H9 (cell line): ENCODE data around the gene DPYSL3. TPM values are rescaled to one million over a fixed set of nuclear protein-coding genes. Genes with fewer than 3 reads are reported as not detected.

Experiments used
- DNase-seq: peaks from one replicate; pipeline ENCODE4 v3.0.0-alpha.2; 2017
- H2AFZ ChIP-seq: one replicate; pipeline ENCODE4 v1.6.1; 2013; ENCODE audit warnings: mild to moderate bottlenecking, low read length, control low read depth, moderate library complexity
- H2AK5ac ChIP-seq: 2 replicates; pipeline ENCODE4 v1.6.1; 2013; ENCODE audit warnings: low read length, control low read depth, mixed read lengths; ENCODE audit not compliant: insufficient read length
- H2BK120ac ChIP-seq: one replicate; pipeline ENCODE4 v1.6.1; 2013; ENCODE audit warnings: low read depth, mild to moderate bottlenecking, low read length, control low read depth, inconsistent platforms; ENCODE audit not compliant: poor library complexity, severe bottlenecking
- H2BK12ac ChIP-seq: 2 replicates; pipeline ENCODE4 v1.6.1; 2013; ENCODE audit warnings: low read length, control low read depth, mixed read lengths, low read depth; ENCODE audit not compliant: insufficient read length
- H2BK15ac ChIP-seq: 2 replicates; pipeline ENCODE4 v1.6.1; 2013; ENCODE audit warnings: low read depth, low read length, control low read depth
- H2BK20ac ChIP-seq: one replicate; pipeline ENCODE4 v1.6.1; 2013; ENCODE audit warnings: low read depth, mild to moderate bottlenecking, low read length, control low read depth, inconsistent platforms; ENCODE audit not compliant: poor library complexity, severe bottlenecking
- H2BK5ac ChIP-seq: 2 replicates; pipeline ENCODE4 v1.6.1; 2013; ENCODE audit warnings: low read length, control low read depth, mixed read lengths; ENCODE audit not compliant: insufficient read length
- H3K14ac ChIP-seq: 2 replicates; pipeline ENCODE4 v1.6.1; 2013; ENCODE audit warnings: low read length, control low read depth; ENCODE audit not compliant: insufficient read depth
- H3K18ac ChIP-seq: 2 replicates; pipeline ENCODE4 v1.6.1; 2013; ENCODE audit warnings: low read depth, mild to moderate bottlenecking, mixed read lengths, low read length, control low read depth; ENCODE audit not compliant: insufficient read length
- H3K23ac ChIP-seq: 2 replicates; pipeline ENCODE4 v1.6.1; 2013; ENCODE audit warnings: low read length, control low read depth, mixed read lengths, low read depth; ENCODE audit not compliant: insufficient read length
- H3K23me2 ChIP-seq: 2 replicates; pipeline ENCODE4 v1.6.1; 2013; ENCODE audit warnings: low read depth, mild to moderate bottlenecking, mixed read lengths, low read length, control low read depth; ENCODE audit not compliant: insufficient read length, poor library complexity, severe bottlenecking
- H3K27ac ChIP-seq: 2 replicates; pipeline ENCODE4 v1.5.1; 2013; ENCODE audit warnings: low read length, control low read depth, mixed read lengths, low read depth; ENCODE audit not compliant: insufficient read length
- H3K27me3 ChIP-seq: 2 replicates; pipeline ENCODE4 v1.6.1; 2013; ENCODE audit warnings: low read length, control low read depth, inconsistent platforms; ENCODE audit not compliant: insufficient read depth
- H3K4ac ChIP-seq: 2 replicates; pipeline ENCODE4 v1.6.1; 2013; ENCODE audit warnings: low read depth, mild to moderate bottlenecking, control low read depth, inconsistent platforms, low read length, moderate library complexity
- H3K4me1 ChIP-seq: 2 replicates; pipeline ENCODE4 v1.6.1; 2013; ENCODE audit warnings: low read length, control low read depth, inconsistent platforms; ENCODE audit not compliant: insufficient read depth
- H3K4me2 ChIP-seq: 2 replicates; pipeline ENCODE4 v1.6.1; 2013; ENCODE audit warnings: low read length, control low read depth, mixed read lengths; ENCODE audit not compliant: insufficient read length, insufficient read depth
- H3K56ac ChIP-seq: 2 replicates; pipeline ENCODE4 v1.6.1; 2013; ENCODE audit warnings: low read depth, mild to moderate bottlenecking, mixed read lengths, low read length, control low read depth; ENCODE audit not compliant: insufficient read length
- H3K79me1 ChIP-seq: 2 replicates; pipeline ENCODE4 v1.6.1; 2013; ENCODE audit warnings: low read depth, mild to moderate bottlenecking, moderate library complexity, low read length, control low read depth, inconsistent platforms; ENCODE audit not compliant: insufficient read depth, poor library complexity, severe bottlenecking
- H3K79me2 ChIP-seq: 2 replicates; pipeline ENCODE4 v1.6.1; 2013; ENCODE audit warnings: low read length, control low read depth, inconsistent platforms; ENCODE audit not compliant: insufficient read depth
- H3K9ac ChIP-seq: 2 replicates; pipeline ENCODE4 v1.6.1; 2013; ENCODE audit warnings: low read length, control low read depth, mixed read lengths; ENCODE audit not compliant: insufficient read length; ENCODE audit errors: extremely low read depth
- H3K9me3 ChIP-seq: one replicate; pipeline ENCODE4 v1.6.1; 2013; ENCODE audit warnings: low read depth, low read length, inconsistent platforms; ENCODE audit not compliant: control insufficient read depth
- H3T11ph ChIP-seq: one replicate; pipeline ENCODE4 v1.6.1; 2013; ENCODE audit warnings: mild to moderate bottlenecking, low read length, control low read depth, inconsistent platforms
- H4K20me1 ChIP-seq: one replicate; pipeline ENCODE4 v1.6.1; 2013; ENCODE audit not compliant: control insufficient read depth, insufficient read length, insufficient read depth
- H4K5ac ChIP-seq: 2 replicates; pipeline ENCODE4 v1.6.1; 2013; ENCODE audit warnings: low read depth, mild to moderate bottlenecking, mixed read lengths, low read length, control low read depth; ENCODE audit not compliant: insufficient read length
- H4K8ac ChIP-seq: replicated peaks from 2 replicates; pipeline ENCODE4 v1.6.1; 2013; ENCODE audit warnings: low read length, control low read depth, mixed read lengths, low read depth; ENCODE audit not compliant: insufficient read length
- H4K91ac ChIP-seq: 2 replicates; pipeline ENCODE4 v1.6.1; 2013; ENCODE audit warnings: low read depth, mild to moderate bottlenecking, moderate library complexity, mixed read lengths, low read length, control low read depth; ENCODE audit not compliant: insufficient read length
- H3K27ac Mint-ChIP-seq, 3 experiments: 2 replicates in 2 of 3; 3 replicates in 1 of 3; pipeline ENCODE4 v1.8.0; 2020 to 2021; ENCODE audit warnings: mixed read lengths in 3 of 3, mild to moderate bottlenecking in 1 of 3, moderate library complexity in 1 of 3
- H3K27me3 Mint-ChIP-seq: 2 replicates; pipeline ENCODE4 v1.8.0; 2021; ENCODE audit warnings: low read depth, mild to moderate bottlenecking, moderate library complexity, mixed read lengths
- H3K36me3 Mint-ChIP-seq, 3 experiments: 2 replicates in 2 of 3; 3 replicates in 1 of 3; pipeline ENCODE4 v1.8.0; 2020 to 2021; ENCODE audit warnings: low read depth in 3 of 3, mixed read lengths in 3 of 3; ENCODE audit not compliant: insufficient read depth in 1 of 3
- H3K4me1 Mint-ChIP-seq, 2 experiments: 2 replicates each; pipeline ENCODE4 v1.8.0; 2020; ENCODE audit warnings: mixed read lengths in 2 of 2
- H3K4me3 Mint-ChIP-seq, 2 experiments: 2 replicates in 1 of 2; 3 replicates in 1 of 2; pipeline ENCODE4 v1.8.0; 2020 to 2021; ENCODE audit warnings: mild to moderate bottlenecking in 2 of 2, mixed read lengths in 2 of 2, moderate library complexity in 1 of 2
- H3K9me3 Mint-ChIP-seq, 2 experiments: 2 replicates in 1 of 2; 3 replicates in 1 of 2; pipeline ENCODE4 v1.8.0; 2020; ENCODE audit warnings: mild to moderate bottlenecking in 2 of 2, mixed read lengths in 2 of 2, moderate library complexity in 1 of 2
- WGBS: extraction: QIAGEN DNeasy Blood & Tissue Kit; methylation state at CpG from one replicate; pipeline ENCODE4 v1.1.7; 2013; ENCODE audit warnings: missing lambda C conversion rate, low lambda C conversion rate, mixed read lengths; ENCODE audit not compliant: insufficient read length; ENCODE audit errors: extremely low coverage; 5-methylcytosine and 5-hydroxymethylcytosine counted together
- total RNA-seq: library from RNA; stranded (reverse); gene quantifications from 2 replicates; pipeline ENCODE4 v1.2.1, GENCODE V29; 2021
- TF ChIP-seq, protein P1 (sequence below): fragments of 200-600 bp; sonication (generic); conservative IDR thresholded peaks from 3 replicates; pipeline ENCODE4 v1.8.0; 2021; ENCODE audit warnings: antibody characterized with exemption, mild to moderate bottlenecking

DPYSL3 gene
- total RNA-seq, 1 experiment from 2014 or later = 515 TPM

DNA sequence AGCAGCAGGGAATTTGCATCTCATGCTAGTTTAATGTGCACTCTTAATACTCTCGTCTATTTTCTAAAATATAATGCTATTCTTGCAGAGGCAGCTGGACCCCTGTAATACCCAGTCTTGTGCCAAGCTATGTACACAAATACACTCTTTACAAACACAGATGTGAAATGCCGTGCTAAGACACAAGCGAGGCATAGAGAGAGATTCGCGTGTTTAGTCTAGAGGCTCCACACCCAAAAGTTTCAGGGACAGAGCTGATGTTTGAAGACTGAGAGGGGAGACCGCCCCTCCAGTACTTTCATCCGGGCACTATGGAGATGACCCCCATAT is 1.2 kb downstream of the DPYSL3 start:
- Histone ChIP-seq H3K14ac (no peak overlapping the region), H3K18ac (no peak overlapping the region), H3T11ph (no peak overlapping the region), H2BK120ac (no peak overlapping the region), H2BK12ac (no peak overlapping the region), H3K27ac (no peak overlapping the region), H2BK15ac (no peak overlapping the region), H2AFZ (no peak overlapping the region), H2AK5ac (no peak overlapping the region), H2BK5ac (no peak overlapping the region), H3K9ac (peak overlapping the region; percentile 48), H3K79me2 (peaks cover 9% of the 10 kb centered on the region; the same call in 1 of the 2 replicates), H4K5ac (no peak overlapping the region), H4K8ac (no peak overlapping the region), H3K4me1 (no peaks in the 10 kb centered on the region; the same call in 1 of the 2 replicates), H3K23me2 (peaks cover 16% of the 10 kb centered on the region), H3K79me1 (no peaks in the 10 kb centered on the region), H3K9me3 (no peaks in the 10 kb centered on the region), H3K4me2 (peak overlapping the region; percentile 72), H3K4ac (no peak overlapping the region), H3K23ac (no peak overlapping the region), H4K91ac (no peak overlapping the region), H2BK20ac (no peak overlapping the region), H3K27me3 (peaks cover 7% of the 10 kb centered on the region; the same call in 1 of the 2 replicates), H3K56ac (no peak overlapping the region), H4K20me1 (peaks cover 2% of the 10 kb centered on the region)
- Mint-ChIP-seq H3K27me3 (peaks cover 24% of the 10 kb centered on the region), H3K4me1 (peaks cover 32 to 44% of the 10 kb centered on the region in 2 experiments), H3K9me3 (peaks cover 0 to 4% of the 10 kb centered on the region in 2 experiments; a peak in 1 of 5 replicates), H3K4me3 (peak overlapping the region; percentile 87 to 97), H3K36me3 (peaks cover 2 to 16% (median 4%) of the 10 kb centered on the region in 3 experiments; a peak in 6 of 7 replicates), H3K27ac (peak overlapping the region; percentile 42 to 91 (median 46); a peak in 2 of 7 replicates)
- WGBS = no CpG with 5 or more reads among the region's 7 CpGs
- TF ChIP-seq, protein P1, sequence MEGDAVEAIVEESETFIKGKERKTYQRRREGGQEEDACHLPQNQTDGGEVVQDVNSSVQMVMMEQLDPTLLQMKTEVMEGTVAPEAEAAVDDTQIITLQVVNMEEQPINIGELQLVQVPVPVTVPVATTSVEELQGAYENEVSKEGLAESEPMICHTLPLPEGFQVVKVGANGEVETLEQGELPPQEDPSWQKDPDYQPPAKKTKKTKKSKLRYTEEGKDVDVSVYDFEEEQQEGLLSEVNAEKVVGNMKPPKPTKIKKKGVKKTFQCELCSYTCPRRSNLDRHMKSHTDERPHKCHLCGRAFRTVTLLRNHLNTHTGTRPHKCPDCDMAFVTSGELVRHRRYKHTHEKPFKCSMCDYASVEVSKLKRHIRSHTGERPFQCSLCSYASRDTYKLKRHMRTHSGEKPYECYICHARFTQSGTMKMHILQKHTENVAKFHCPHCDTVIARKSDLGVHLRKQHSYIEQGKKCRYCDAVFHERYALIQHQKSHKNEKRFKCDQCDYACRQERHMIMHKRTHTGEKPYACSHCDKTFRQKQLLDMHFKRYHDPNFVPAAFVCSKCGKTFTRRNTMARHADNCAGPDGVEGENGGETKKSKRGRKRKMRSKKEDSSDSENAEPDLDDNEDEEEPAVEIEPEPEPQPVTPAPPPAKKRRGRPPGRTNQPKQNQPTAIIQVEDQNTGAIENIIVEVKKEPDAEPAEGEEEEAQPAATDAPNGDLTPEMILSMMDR = no peak
- no peak for DNase-seq
